Measurements from ENCODE around the gene METTL16. TPM values are rescaled to one million over a fixed set of nuclear protein-coding genes. Genes with fewer than 3 reads are reported as not detected.

METTL16 gene
- total RNA-seq, 2 experiments from 2014 or later = 55.7 to 58.0 TPM

GRCh38 chr17:2485970-2486369 lies 25.7 kb downstream of the METTL16 start:
- H3K36me3 Mint-ChIP-seq (ENCODE audit: low read depth) = peaks cover 46% of the 10 kb centered on the region
- peak overlapping the region; percentile 28 for H3K27ac Mint-ChIP-seq
- H3K27me3 Mint-ChIP-seq = no peaks in the 10 kb centered on the region
- intact Hi-C loops (cut with DNase I, micrococcal nuclease) = loop anchor here in 1 of 2 experiments (10.0 kb wide), 2 partner anchors 109 to 189 kb away; partner anchors contain the start of gene PAFAH1B1
- DNase-seq (no peak), ATAC-seq (ENCODE audit: poor library complexity) (no peak)
- CTCF ChIA-PET = no interaction called here
- H3K9me3 Mint-ChIP-seq = no peaks in the 10 kb centered on the region
- peaks cover 77% of the 10 kb centered on the region for H3K4me1 Mint-ChIP-seq (ENCODE audit: low read depth)
- no peaks in the 10 kb centered on the region for H3K27me3 ChIP-seq (ENCODE audit: control insufficient read depth in 1 of 2, insufficient read depth in 2 of 2, low read length in 2 of 2)
- H3K4me3 Mint-ChIP-seq = no peak overlapping the region
- H3K4me3 ChIP-seq (ENCODE audit: low read length) = no peak overlapping the region
- no peak overlapping the region for H3K27ac ChIP-seq (ENCODE audit: low read depth in 1 of 2, low read length in 2 of 2)
- H3K9me3 ChIP-seq (ENCODE audit: control insufficient read depth in 1 of 2, insufficient read depth in 1 of 2, low read length in 2 of 2) = no peaks in the 10 kb centered on the region
- POLR2A ChIA-PET = no interaction called here
- H3K4me1 ChIP-seq (ENCODE audit: insufficient read depth, low read length) = peaks cover 19% of the 10 kb centered on the region
- peaks cover 13% of the 10 kb centered on the region for H3K36me3 ChIP-seq (ENCODE audit: insufficient read depth, low read length)
- TF ChIP-seq CTCF (IDR thresholded peaks at IDR 0.05) = no peak

GRCh38 chr17:2485543-2485942 lies 26.1 kb downstream of the METTL16 start:
- H3K36me3 ChIP-seq (ENCODE audit: insufficient read depth, low read length) = peaks cover 13% of the 10 kb centered on the region
- no peak overlapping the region for H3K4me3 Mint-ChIP-seq
- H3K4me1 Mint-ChIP-seq (ENCODE audit: low read depth) = peaks cover 74% of the 10 kb centered on the region
- TF ChIP-seq CTCF (IDR thresholded peaks at IDR 0.05) = no peak
- DNase-seq (no peak), ATAC-seq (ENCODE audit: poor library complexity) (no peak)
- no peaks in the 10 kb centered on the region for H3K27me3 Mint-ChIP-seq
- intact Hi-C loops (cut with DNase I, micrococcal nuclease) = loop anchor here in 1 of 2 experiments (10.0 kb wide), 2 partner anchors 109 to 189 kb away; partner anchors contain the start of gene PAFAH1B1
- peaks cover 19% of the 10 kb centered on the region for H3K4me1 ChIP-seq (ENCODE audit: insufficient read depth, low read length)
- H3K9me3 Mint-ChIP-seq = no peaks in the 10 kb centered on the region
- peak overlapping the region; percentile 28 for H3K27ac Mint-ChIP-seq
- no peak overlapping the region for H3K27ac ChIP-seq (ENCODE audit: low read depth in 1 of 2, low read length in 2 of 2)
- no peaks in the 10 kb centered on the region for H3K27me3 ChIP-seq (ENCODE audit: control insufficient read depth in 1 of 2, insufficient read depth in 2 of 2, low read length in 2 of 2)
- POLR2A ChIA-PET = no interaction called here
- peaks cover 43% of the 10 kb centered on the region for H3K36me3 Mint-ChIP-seq (ENCODE audit: low read depth)
- H3K9me3 ChIP-seq (ENCODE audit: control insufficient read depth in 1 of 2, insufficient read depth in 1 of 2, low read length in 2 of 2) = no peaks in the 10 kb centered on the region
- H3K4me3 ChIP-seq (ENCODE audit: low read length) = no peak overlapping the region
- CTCF ChIA-PET = no interaction called here

- ATAC-seq (ENCODE audit: poor library complexity) (no peak), DNase-seq (no peak)
- Histone ChIP-seq H3K9me3 (ENCODE audit: control insufficient read depth in 1 of 2, insufficient read depth in 1 of 2, low read length in 2 of 2) (no peaks in the 10 kb centered on the region), H3K36me3 (ENCODE audit: insufficient read depth, low read length) (peaks cover 10% of the 10 kb centered on the region), H3K4me3 (ENCODE audit: low read length) (no peak overlapping the region), H3K4me1 (ENCODE audit: insufficient read depth, low read length) (peaks cover 19% of the 10 kb centered on the region), H3K27me3 (ENCODE audit: control insufficient read depth in 1 of 2, insufficient read depth in 2 of 2, low read length in 2 of 2) (no peaks in the 10 kb centered on the region), H3K27ac (ENCODE audit: low read depth in 1 of 2, low read length in 2 of 2) (no peak overlapping the region)
- H3K36me3 Mint-ChIP-seq (ENCODE audit: low read depth) = peaks cover 43% of the 10 kb centered on the region
- H3K27me3 Mint-ChIP-seq = no peaks in the 10 kb centered on the region
- no peak overlapping the region for H3K4me3 Mint-ChIP-seq
- CTCF ChIA-PET = no interaction called here
- TF ChIP-seq CTCF (IDR thresholded peaks at IDR 0.05) = no peak
- no peaks in the 10 kb centered on the region for H3K9me3 Mint-ChIP-seq
- no peak overlapping the region for H3K27ac Mint-ChIP-seq
- intact Hi-C loops (cut with DNase I, micrococcal nuclease) = loop anchor here in 1 of 2 experiments (10.0 kb wide), 2 partner anchors 110 to 190 kb away; partner anchors contain the start of gene PAFAH1B1
- POLR2A ChIA-PET = no interaction called here
- H3K4me1 Mint-ChIP-seq (ENCODE audit: low read depth) = peaks cover 69% of the 10 kb centered on the region
Measured at GRCh38 chr17:2484876-2485275, 26.8 kb downstream of the METTL16 start.
